ENCODE results near the gene HLA-G. TPM values are rescaled to one million over a fixed set of nuclear protein-coding genes. Genes with fewer than 3 reads are reported as not detected.

The HLA-G gene
- total RNA-seq, 1 donor from 2014 or later = 8.5 TPM

GRCh38 chr6:29797135-29797534 lies 30.5 kb upstream of the HLA-G start:
- ChIA-PET CTCF (no interaction called here), POLR2A (interaction anchor here (0.7 to 1.1 kb wide), 2 partner anchors 69 to 154 kb away, joined by 3 read pairs; no protein-coding TSS in a partner anchor)
- no peak for ATAC-seq (ENCODE audit: low read depth)
- Mint-ChIP-seq H3K27me3 (peaks cover 28% of the 10 kb centered on the region), H3K4me1 (peaks cover 7% of the 10 kb centered on the region), H3K36me3 (ENCODE audit: low read depth) (no peaks in the 10 kb centered on the region), H3K27ac (no peak overlapping the region), H3K9me3 (no peaks in the 10 kb centered on the region), H3K4me3 (no peak overlapping the region)
- DNase-seq = no peak
- TF ChIP-seq, protein P1, sequence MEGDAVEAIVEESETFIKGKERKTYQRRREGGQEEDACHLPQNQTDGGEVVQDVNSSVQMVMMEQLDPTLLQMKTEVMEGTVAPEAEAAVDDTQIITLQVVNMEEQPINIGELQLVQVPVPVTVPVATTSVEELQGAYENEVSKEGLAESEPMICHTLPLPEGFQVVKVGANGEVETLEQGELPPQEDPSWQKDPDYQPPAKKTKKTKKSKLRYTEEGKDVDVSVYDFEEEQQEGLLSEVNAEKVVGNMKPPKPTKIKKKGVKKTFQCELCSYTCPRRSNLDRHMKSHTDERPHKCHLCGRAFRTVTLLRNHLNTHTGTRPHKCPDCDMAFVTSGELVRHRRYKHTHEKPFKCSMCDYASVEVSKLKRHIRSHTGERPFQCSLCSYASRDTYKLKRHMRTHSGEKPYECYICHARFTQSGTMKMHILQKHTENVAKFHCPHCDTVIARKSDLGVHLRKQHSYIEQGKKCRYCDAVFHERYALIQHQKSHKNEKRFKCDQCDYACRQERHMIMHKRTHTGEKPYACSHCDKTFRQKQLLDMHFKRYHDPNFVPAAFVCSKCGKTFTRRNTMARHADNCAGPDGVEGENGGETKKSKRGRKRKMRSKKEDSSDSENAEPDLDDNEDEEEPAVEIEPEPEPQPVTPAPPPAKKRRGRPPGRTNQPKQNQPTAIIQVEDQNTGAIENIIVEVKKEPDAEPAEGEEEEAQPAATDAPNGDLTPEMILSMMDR (IDR thresholded peaks at IDR 0.05) = no peak
- intact Hi-C loops (cut with micrococcal nuclease) = no loop called here

- peaks cover 5% of the 10 kb centered on the region for H3K4me1 Mint-ChIP-seq
- H3K9me3 Mint-ChIP-seq = no peaks in the 10 kb centered on the region
- no peak for DNase-seq
- ChIA-PET POLR2A (interaction anchor here (1.1 to 1.3 kb wide), 2 partner anchors 153 to 158 kb away, joined by 3 to 8 read pairs; no protein-coding TSS in a partner anchor), CTCF (no interaction called here)
- no peak overlapping the region for H3K27ac Mint-ChIP-seq
- intact Hi-C loops (cut with micrococcal nuclease) = no loop called here
- no peaks in the 10 kb centered on the region for H3K36me3 Mint-ChIP-seq (ENCODE audit: low read depth)
- ATAC-seq (ENCODE audit: low read depth) = no peak
- peaks cover 28% of the 10 kb centered on the region for H3K27me3 Mint-ChIP-seq
- TF ChIP-seq, protein P1 (IDR thresholded peaks at IDR 0.05) = no peak
- H3K4me3 Mint-ChIP-seq = no peak overlapping the region
Observed at GRCh38 chr6:29797966-29798365, 29.7 kb upstream of the HLA-G start.

- ChIA-PET CTCF (no interaction called here), POLR2A (no interaction called here)
- intact Hi-C loops (cut with micrococcal nuclease) = no loop called here
Observed at GRCh38 chr6:29800254-29800653, 27.4 kb upstream of the HLA-G start.

GRCh38 chr6:29806387-29806786 lies 21.2 kb upstream of the HLA-G start:
- H3K4me1 Mint-ChIP-seq = no peaks in the 10 kb centered on the region
- TF ChIP-seq, protein P1 (IDR thresholded peaks at IDR 0.05) = no peak
- no peak overlapping the region for H3K4me3 Mint-ChIP-seq
- intact Hi-C loops (cut with micrococcal nuclease) = no loop called here
- ChIA-PET POLR2A (interaction anchor here (1.4 kb wide), 1 partner anchor 57 kb away, joined by 4 read pairs; no protein-coding TSS in a partner anchor), CTCF (no interaction called here)
- H3K9me3 Mint-ChIP-seq = no peaks in the 10 kb centered on the region
- no peak overlapping the region for H3K27ac Mint-ChIP-seq
- H3K27me3 Mint-ChIP-seq = peaks cover 22% of the 10 kb centered on the region
- ATAC-seq (ENCODE audit: low read depth) (no peak), DNase-seq (no peak)
- H3K36me3 Mint-ChIP-seq (ENCODE audit: low read depth) = no peaks in the 10 kb centered on the region

More at GRCh38 chr6:29800254-29800653, 27.4 kb upstream of the HLA-G start:
- TF ChIP-seq, protein P1 (IDR thresholded peaks at IDR 0.05) = no peak
- no peak for DNase-seq
- H3K9me3 Mint-ChIP-seq = no peaks in the 10 kb centered on the region
- H3K27me3 Mint-ChIP-seq = peaks cover 15% of the 10 kb centered on the region
- no peaks in the 10 kb centered on the region for H3K4me1 Mint-ChIP-seq
- no peak for ATAC-seq (ENCODE audit: low read depth)
- no peaks in the 10 kb centered on the region for H3K36me3 Mint-ChIP-seq (ENCODE audit: low read depth)
- H3K27ac Mint-ChIP-seq = no peak overlapping the region
- no peak overlapping the region for H3K4me3 Mint-ChIP-seq

DNA sequence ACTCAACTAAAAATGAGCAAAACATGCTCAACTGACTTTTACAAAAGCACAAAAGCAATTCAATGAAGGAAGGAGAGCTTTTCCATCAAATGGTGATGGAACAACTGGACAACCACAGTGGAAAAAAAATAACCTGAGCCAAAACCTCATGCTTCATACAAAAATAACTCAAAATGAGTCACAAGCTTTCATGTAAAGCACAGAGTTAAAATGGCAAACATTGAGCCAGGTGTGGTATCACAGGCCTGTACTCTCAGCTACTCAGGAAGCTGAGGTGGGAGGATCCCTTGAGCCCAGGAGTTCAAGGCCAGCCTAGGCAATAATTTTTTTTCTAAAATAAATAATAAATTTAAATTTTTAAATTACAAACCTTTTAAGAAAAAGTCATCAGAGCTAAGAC lies 18.4 kb upstream of the HLA-G start:
- ChIA-PET POLR2A (no interaction called here), CTCF (no interaction called here)
- no peaks in the 10 kb centered on the region for H3K9me3 Mint-ChIP-seq
- no peak overlapping the region for H3K4me3 Mint-ChIP-seq
- H3K27me3 Mint-ChIP-seq = peaks cover 22% of the 10 kb centered on the region
- DNase-seq = no peak
- H3K4me1 Mint-ChIP-seq = no peaks in the 10 kb centered on the region
- intact Hi-C loops (cut with micrococcal nuclease) = no loop called here
- H3K36me3 Mint-ChIP-seq (ENCODE audit: low read depth) = no peaks in the 10 kb centered on the region
- TF ChIP-seq, protein P1 (IDR thresholded peaks at IDR 0.05) = no peak
- no peak for ATAC-seq (ENCODE audit: low read depth)
- H3K27ac Mint-ChIP-seq = no peak overlapping the region

Measured in activated B cell treated with CpG ODN at 0.5 μM for 24 hours (primary cell).